Metanephros (tissue), 2 donors: ENCODE results near the gene PYGB. TPM values are rescaled to one million over a fixed set of nuclear protein-coding genes. Genes with fewer than 3 reads are reported as not detected.

ENCODE experiments used
- small RNA-seq: library from RNA; depleted of rRNA; stranded (forward); fragments of <200 nt; gene quantifications from one replicate; pipeline ENCODE3, GENCODE V24; 2014; ENCODE audit warnings: low replicate concordance
- total RNA-seq: library from RNA; depleted of rRNA; stranded (reverse); fragments of >200 nt; gene quantifications from one replicate; pipeline ENCODE4 v1.2.3, GENCODE V29; 2014

Gene PYGB
- 44.3 TPM for total RNA-seq

GRCh38 chr20:25247956-25248785 is at the start of gene PYGB:
Gene PYGB, plus strand, starts transcription at chr20:25248085. Its CDS starts 94 bp downstream, at chr20:25248179.

Small RNA genes within 50 kb of the gene (small RNA-seq; reads per million reads assigned to genes)
- gene AL035252.4 = not detected
- gene AL121772.2 = not detected
- not detected for gene RF00019

Other genes with a start within 250 kb of the PYGB start
- 33.9 TPM for gene ACSS1, start 189.9 kb upstream of the PYGB start, total RNA-seq
- gene VSX1, start 165.9 kb upstream of the PYGB start, total RNA-seq = not detected
- 28.8 TPM for gene ENTPD6, start 52.4 kb upstream of the PYGB start, total RNA-seq
- 47.0 TPM for gene ABHD12, start 142.8 kb downstream of the PYGB start, total RNA-seq
- 8.0 TPM for gene GINS1, start 159.6 kb downstream of the PYGB start, total RNA-seq